ENCODE results near the gene ULBP1.

ULBP1 gene

GRCh38 chr6:149939356-149939648 lies 24.4 kb upstream of the ULBP1 start:
- Histone ChIP-seq H3K9me3 (ENCODE audit: insufficient read depth, low read length) (no peaks in the 10 kb centered on the region), H4K20me1 (ENCODE audit: low read depth, low read length) (no peaks in the 10 kb centered on the region), H3K79me2 (ENCODE audit: insufficient read depth, low read length) (no peaks in the 10 kb centered on the region), H3K9ac (ENCODE audit: low read length) (no peak overlapping the region), H3K27me3 (ENCODE audit: low read length) (no peaks in the 10 kb centered on the region), H2AFZ (ENCODE audit: low read depth, low read length, severe bottlenecking) (no peak overlapping the region), H3K9me2 (replicated peaks; ENCODE audit: insufficient read depth, low read length) (no peaks in the 10 kb centered on the region), H3K27ac (ENCODE audit: low read depth, low read length) (no peak overlapping the region), H3K4me3 (ENCODE audit: insufficient read depth, low read length, poor library complexity, severe bottlenecking) (no peak overlapping the region), H3K4me2 (ENCODE audit: low read depth, low read length, poor library complexity, severe bottlenecking) (no peak overlapping the region), H3F3A (ENCODE audit: insufficient read depth) (no peaks in the 10 kb centered on the region; the same call in 1 of the 2 replicates), H3K36me3 (ENCODE audit: low read length) (no peaks in the 10 kb centered on the region)
- TF ChIP-seq CTCF (IDR thresholded peaks at IDR 0.05; ENCODE audit: insufficient read depth, low read length, poor library complexity, severe bottlenecking) (no peak), EZH2phosphoT487 (conservative IDR thresholded peaks at IDR 0.05; ENCODE audit: low read length) (no peak)

GRCh38 chr6:149939909-149940671 lies 23.7 kb upstream of the ULBP1 start:
- H3K27me3 ChIP-seq (ENCODE audit: low read length): no peaks in the 10 kb centered on the region
- H3F3A ChIP-seq (ENCODE audit: insufficient read depth): no peaks in the 10 kb centered on the region; the same call in 1 of the 2 replicates
- no peak for TF ChIP-seq EZH2phosphoT487 (conservative IDR thresholded peaks at IDR 0.05; ENCODE audit: low read length)
- no peak for TF ChIP-seq CTCF (IDR thresholded peaks at IDR 0.05; ENCODE audit: insufficient read depth, low read length, poor library complexity, severe bottlenecking)
- H3K36me3 ChIP-seq (ENCODE audit: low read length): no peaks in the 10 kb centered on the region
- H2AFZ ChIP-seq (ENCODE audit: low read depth, low read length, severe bottlenecking): no peak overlapping the region
- H3K9me3 ChIP-seq (ENCODE audit: insufficient read depth, low read length): no peaks in the 10 kb centered on the region
- no peak overlapping the region for H3K4me2 ChIP-seq (ENCODE audit: low read depth, low read length, poor library complexity, severe bottlenecking)
- no peak overlapping the region for H3K27ac ChIP-seq (ENCODE audit: low read depth, low read length)
- no peaks in the 10 kb centered on the region for H3K9me2 ChIP-seq (replicated peaks; ENCODE audit: insufficient read depth, low read length)
- H4K20me1 ChIP-seq (ENCODE audit: low read depth, low read length): no peaks in the 10 kb centered on the region
- no peak overlapping the region for H3K9ac ChIP-seq (ENCODE audit: low read length)
- H3K79me2 ChIP-seq (ENCODE audit: insufficient read depth, low read length): no peaks in the 10 kb centered on the region
- H3K4me3 ChIP-seq (ENCODE audit: insufficient read depth, low read length, poor library complexity, severe bottlenecking): no peak overlapping the region

GRCh38 chr6:149940672-149940982 lies 23.1 kb upstream of the ULBP1 start:
- Histone ChIP-seq H3K4me3 (ENCODE audit: insufficient read depth, low read length, poor library complexity, severe bottlenecking) (no peak overlapping the region), H3K79me2 (ENCODE audit: insufficient read depth, low read length) (no peaks in the 10 kb centered on the region), H3K9me3 (ENCODE audit: insufficient read depth, low read length) (no peaks in the 10 kb centered on the region), H3K27ac (ENCODE audit: low read depth, low read length) (no peak overlapping the region), H4K20me1 (ENCODE audit: low read depth, low read length) (no peaks in the 10 kb centered on the region), H3K36me3 (ENCODE audit: low read length) (no peaks in the 10 kb centered on the region), H3K9me2 (replicated peaks; ENCODE audit: insufficient read depth, low read length) (no peaks in the 10 kb centered on the region), H3K9ac (ENCODE audit: low read length) (no peak overlapping the region), H2AFZ (ENCODE audit: low read depth, low read length, severe bottlenecking) (no peak overlapping the region), H3K27me3 (ENCODE audit: low read length) (no peaks in the 10 kb centered on the region), H3F3A (ENCODE audit: insufficient read depth) (no peaks in the 10 kb centered on the region; the same call in 1 of the 2 replicates), H3K4me2 (ENCODE audit: low read depth, low read length, poor library complexity, severe bottlenecking) (no peak overlapping the region)
- TF ChIP-seq CTCF (IDR thresholded peaks at IDR 0.05; ENCODE audit: insufficient read depth, low read length, poor library complexity, severe bottlenecking) (no peak), EZH2phosphoT487 (conservative IDR thresholded peaks at IDR 0.05; ENCODE audit: low read length) (no peak)
